Measurements from ENCODE around the gene SHD. TPM values are rescaled to one million over a fixed set of nuclear protein-coding genes. Genes with fewer than 3 reads are reported as not detected.
"Not testable (repeated sequence)": the region's sequence is repeated elsewhere in the genome, so short reads cannot be mapped to it uniquely, and the experiment has no call there.

SHD gene
- total and polyA plus RNA-seq, 2 donors (not counting 3 experiments of a cell fraction or from before 2014, with no cell fraction given), result not detected

DNA sequence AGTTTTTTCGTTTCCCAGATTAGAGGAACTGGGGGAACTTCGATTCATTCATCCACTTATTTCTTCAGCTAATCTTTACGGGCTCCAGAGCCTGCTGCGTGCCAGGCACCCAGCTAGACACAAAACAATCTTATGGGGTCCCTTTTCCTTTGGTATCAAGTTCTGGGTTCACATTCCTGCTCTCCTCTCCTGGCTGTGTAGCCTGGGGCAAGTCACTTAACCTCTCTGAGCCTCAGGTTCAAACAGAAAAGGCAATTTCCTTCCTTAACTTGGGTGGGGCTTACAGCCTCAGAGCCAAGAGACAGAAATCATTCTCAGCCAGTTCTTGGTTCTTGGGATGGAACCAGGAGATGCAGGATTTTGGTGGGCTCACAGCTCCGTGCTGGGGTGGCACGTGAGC lies 5.9 kb downstream of the SHD start:
- intact Hi-C loops (cut with micrococcal nuclease) (no loop called here), dilution Hi-C loops (cut with MboI; ENCODE audit: extremely low pct_ligation_motif_present, low sequenced_read_pairs) (no loop called here)
- Histone ChIP-seq H3K4me2 (ENCODE audit: insufficient read depth, low read length) (no peak overlapping the region), H2AFZ (ENCODE audit: low read depth, low read length) (no peak overlapping the region), H3K9me3 (replicated peaks; ENCODE audit: control insufficient read depth, insufficient read depth, low read length) (no peaks in the 10 kb centered on the region), H4K20me1 (replicated peaks; ENCODE audit: control insufficient read depth, extremely low read depth, insufficient read depth, low read length) (no peaks in the 10 kb centered on the region), H3K27me3 (ENCODE audit: control insufficient read depth in 2 of 2, insufficient read depth in 2 of 2, low read length in 2 of 2) (peaks cover 6 to 7% of the 10 kb centered on the region in 2 experiments), H3K79me2 (ENCODE audit: control insufficient read depth, insufficient read depth, low read length) (no peaks in the 10 kb centered on the region), H3K36me3 (ENCODE audit: control insufficient read depth in 2 of 2, extremely low read depth in 1 of 2, insufficient read depth in 2 of 2, low read length in 2 of 2) (no peaks in the 10 kb centered on the region), H3K9ac (replicated peaks; ENCODE audit: extremely low read depth, insufficient read depth, low read length) (no peak overlapping the region), H3K4me3 (replicated peaks in 1 of 3; ENCODE audit: insufficient read depth in 1 of 3, low read depth in 1 of 3, low read length in 3 of 3) (no peak overlapping the region), H3K27ac (ENCODE audit: insufficient read depth, low read depth, low read length) (no peak overlapping the region), H3K9me1 (replicated peaks; ENCODE audit: control insufficient read depth, extremely low read depth, insufficient read depth, low read length) (no peaks in the 10 kb centered on the region), H3K4me1 (ENCODE audit: control insufficient read depth, extremely low read depth, insufficient read depth, low read length) (no peaks in the 10 kb centered on the region)
- no TSS peak for BruUV-seq (replicated peaks)
- TF ChIP-seq EZH2 (IDR thresholded peaks at IDR 0.05; ENCODE audit: borderline replicate concordance, low read depth, low read length, severe bottlenecking) (no peak), POLR2AphosphoS5 (IDR thresholded peaks at IDR 0.05; ENCODE audit: insufficient read depth, low read depth, low read length) (no peak), POLR2A (IDR thresholded peaks at IDR 0.05; ENCODE audit: low read depth, low read length) (no peak)
- TF ChIP-seq, protein P1, sequence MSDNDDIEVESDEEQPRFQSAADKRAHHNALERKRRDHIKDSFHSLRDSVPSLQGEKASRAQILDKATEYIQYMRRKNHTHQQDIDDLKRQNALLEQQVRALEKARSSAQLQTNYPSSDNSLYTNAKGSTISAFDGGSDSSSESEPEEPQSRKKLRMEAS (IDR thresholded peaks at IDR 0.05; ENCODE audit: insufficient read depth, insufficient read length), result no peak
- no peak for DNase-seq (ENCODE audit: low read depth, low spot score)
- POLR2A ChIA-PET, result interaction anchor here (0.6 kb wide), 1 partner anchor 831 kb away, joined by 7 read pairs; no protein-coding TSS in a partner anchor
- CTCF ChIA-PET, result interaction anchor here (1.5 to 1.7 kb wide), 2 partner anchors 67 to 240 kb away, joined by 3 to 4 read pairs; no protein-coding TSS in a partner anchor
- no peak for FAIRE-seq

DNA sequence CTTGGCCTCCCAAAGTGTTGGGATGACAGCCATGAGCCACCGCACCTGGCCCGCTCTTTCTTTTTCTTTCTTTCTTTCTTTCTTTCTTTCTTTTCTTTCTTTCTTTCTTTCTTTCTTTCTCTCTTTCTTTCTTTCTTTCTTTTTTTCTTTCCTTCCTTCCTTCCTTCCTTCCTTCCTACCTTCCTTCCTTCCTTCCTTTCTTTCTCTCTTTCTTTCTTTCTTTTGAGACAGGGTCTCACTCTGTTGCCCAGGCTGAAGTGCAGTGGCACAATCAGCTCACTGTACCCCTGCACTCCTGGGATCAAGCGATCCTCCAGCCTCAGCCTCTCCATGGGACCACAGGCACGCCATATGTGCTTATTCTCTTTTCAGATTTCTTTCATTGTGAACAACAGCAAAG lies 7.1 kb downstream of the SHD start:
- H4K20me1 ChIP-seq (replicated peaks; ENCODE audit: control insufficient read depth, extremely low read depth, insufficient read depth, low read length); CTCF ChIA-PET; POLR2A ChIA-PET; H3K4me1 ChIP-seq (ENCODE audit: control insufficient read depth, extremely low read depth, insufficient read depth, low read length); H3K36me3 ChIP-seq (ENCODE audit: control insufficient read depth in 2 of 2, extremely low read depth in 1 of 2, insufficient read depth in 2 of 2, low read length in 2 of 2); H2AFZ ChIP-seq (ENCODE audit: low read depth, low read length); dilution Hi-C loops (cut with MboI; ENCODE audit: extremely low pct_ligation_motif_present, low sequenced_read_pairs); H3K27me3 ChIP-seq (ENCODE audit: control insufficient read depth in 2 of 2, insufficient read depth in 2 of 2, low read length in 2 of 2); H3K9me1 ChIP-seq (replicated peaks; ENCODE audit: control insufficient read depth, extremely low read depth, insufficient read depth, low read length); FAIRE-seq; H3K4me2 ChIP-seq (ENCODE audit: insufficient read depth, low read length); BruUV-seq (replicated peaks); intact Hi-C loops (cut with micrococcal nuclease); H3K79me2 ChIP-seq (ENCODE audit: control insufficient read depth, insufficient read depth, low read length); H3K27ac ChIP-seq (ENCODE audit: insufficient read depth, low read depth, low read length); DNase-seq (ENCODE audit: low read depth, low spot score); H3K4me3 ChIP-seq (replicated peaks in 1 of 3; ENCODE audit: insufficient read depth in 1 of 3, low read depth in 1 of 3, low read length in 3 of 3); H3K9ac ChIP-seq (replicated peaks; ENCODE audit: extremely low read depth, insufficient read depth, low read length); H3K9me3 ChIP-seq (replicated peaks; ENCODE audit: control insufficient read depth, insufficient read depth, low read length): not testable (repeated sequence)
